ENCODE data around the gene OSBPL1A. TPM values are rescaled to one million over a fixed set of nuclear protein-coding genes. Genes with fewer than 3 reads are reported as not detected.

OSBPL1A gene
- total and polyA plus RNA-seq, 3 donors from 2014 or later: 32.0 to 45.0 (median 43.8) TPM

GRCh38 chr18:24270358-24270936 lies 127.2 kb downstream of the OSBPL1A start:
- intact Hi-C loops (cut with DNase I; ENCODE audit: low total_unique reads): no loop called here
- peak overlapping the region; percentile 65 to 75 for H3K4me3 ChIP-seq
- no peaks in the 10 kb centered on the region for H3K9me3 ChIP-seq
- TF ChIP-seq POLR2A (IDR thresholded peaks at IDR 0.05): no peak
- TF ChIP-seq, protein P1, sequence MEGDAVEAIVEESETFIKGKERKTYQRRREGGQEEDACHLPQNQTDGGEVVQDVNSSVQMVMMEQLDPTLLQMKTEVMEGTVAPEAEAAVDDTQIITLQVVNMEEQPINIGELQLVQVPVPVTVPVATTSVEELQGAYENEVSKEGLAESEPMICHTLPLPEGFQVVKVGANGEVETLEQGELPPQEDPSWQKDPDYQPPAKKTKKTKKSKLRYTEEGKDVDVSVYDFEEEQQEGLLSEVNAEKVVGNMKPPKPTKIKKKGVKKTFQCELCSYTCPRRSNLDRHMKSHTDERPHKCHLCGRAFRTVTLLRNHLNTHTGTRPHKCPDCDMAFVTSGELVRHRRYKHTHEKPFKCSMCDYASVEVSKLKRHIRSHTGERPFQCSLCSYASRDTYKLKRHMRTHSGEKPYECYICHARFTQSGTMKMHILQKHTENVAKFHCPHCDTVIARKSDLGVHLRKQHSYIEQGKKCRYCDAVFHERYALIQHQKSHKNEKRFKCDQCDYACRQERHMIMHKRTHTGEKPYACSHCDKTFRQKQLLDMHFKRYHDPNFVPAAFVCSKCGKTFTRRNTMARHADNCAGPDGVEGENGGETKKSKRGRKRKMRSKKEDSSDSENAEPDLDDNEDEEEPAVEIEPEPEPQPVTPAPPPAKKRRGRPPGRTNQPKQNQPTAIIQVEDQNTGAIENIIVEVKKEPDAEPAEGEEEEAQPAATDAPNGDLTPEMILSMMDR (IDR thresholded peaks at IDR 0.05): no peak
- DNase-seq: no peak
- peaks cover 3% of the 10 kb centered on the region for H3K4me1 ChIP-seq
- H3K27me3 ChIP-seq: no peaks in the 10 kb centered on the region
- 13 to 16% methylated on average over 4 of the region's 4 CpGs for WGBS, 2 donors
- H3K36me3 ChIP-seq (ENCODE audit: low read depth, missing control alignments): no peaks in the 10 kb centered on the region
- H3K27ac ChIP-seq: peak overlapping the region; percentile 83 to 91

DNA sequence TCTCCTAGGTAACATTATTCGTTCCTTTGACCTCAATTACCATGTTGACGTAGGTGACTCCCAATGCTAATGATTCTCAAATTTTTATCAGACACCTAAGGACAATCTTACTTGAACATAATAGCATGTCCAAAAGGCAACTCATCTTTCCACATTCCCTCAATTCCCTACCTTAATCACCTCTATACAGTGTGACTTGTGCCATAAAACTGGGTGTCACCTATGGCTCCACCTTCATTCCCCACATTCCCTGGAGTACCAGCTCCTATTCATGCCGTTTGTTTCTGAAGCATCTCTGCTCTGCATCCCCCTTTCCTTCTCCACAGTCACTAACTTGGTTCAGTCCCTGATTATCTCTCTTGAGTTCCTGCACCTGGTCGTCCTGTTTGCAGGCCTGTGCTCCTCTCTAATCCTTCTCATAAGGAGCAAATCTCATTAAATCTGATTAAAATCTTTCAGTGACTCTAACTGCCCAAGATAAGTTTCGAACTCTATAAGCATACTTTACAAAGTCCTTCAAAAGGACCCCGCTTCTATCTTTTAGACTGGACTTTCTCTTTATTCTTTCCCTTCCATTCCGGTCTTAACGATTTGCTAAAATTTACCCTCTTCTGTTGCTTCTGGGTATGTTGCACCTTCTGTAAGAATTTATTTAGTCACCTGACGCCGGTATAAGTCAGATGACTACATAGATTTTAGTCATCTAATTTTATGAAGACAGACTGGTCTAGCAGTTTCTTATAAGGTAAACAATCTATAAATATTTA lies 128.7 kb downstream of the OSBPL1A start:
- H3K36me3 ChIP-seq (ENCODE audit: low read depth, missing control alignments): no peaks in the 10 kb centered on the region
- intact Hi-C loops (cut with DNase I; ENCODE audit: low total_unique reads): no loop called here
- TF ChIP-seq, protein P1 (IDR thresholded peaks at IDR 0.05): no peak
- no peak for TF ChIP-seq POLR2A (IDR thresholded peaks at IDR 0.05)
- WGBS, 2 donors: 85 to 87% methylated on average over 10 of the region's 10 CpGs
- H3K9me3 ChIP-seq: no peaks in the 10 kb centered on the region
- H3K4me1 ChIP-seq: peaks cover 3% of the 10 kb centered on the region
- H3K4me3 ChIP-seq: no peak overlapping the region
- no peak overlapping the region for H3K27ac ChIP-seq
- no peak for DNase-seq
- no peaks in the 10 kb centered on the region for H3K27me3 ChIP-seq

GRCh38 chr18:24267878-24268277 lies 129.7 kb downstream of the OSBPL1A start:
- Histone ChIP-seq H3K27me3 (no peaks in the 10 kb centered on the region), H3K9me3 (no peaks in the 10 kb centered on the region), H3K27ac (no peak overlapping the region), H3K4me1 (peaks cover 3% of the 10 kb centered on the region), H3K36me3 (ENCODE audit: low read depth, missing control alignments) (no peaks in the 10 kb centered on the region), H3K4me3 (no peak overlapping the region)
- intact Hi-C loops (cut with DNase I; ENCODE audit: low total_unique reads): no loop called here
- WGBS, 2 donors: 93 to 97% methylated on average over 1 of the region's 1 CpG
- no peak for DNase-seq
- no peak for TF ChIP-seq POLR2A (IDR thresholded peaks at IDR 0.05)

DNA sequence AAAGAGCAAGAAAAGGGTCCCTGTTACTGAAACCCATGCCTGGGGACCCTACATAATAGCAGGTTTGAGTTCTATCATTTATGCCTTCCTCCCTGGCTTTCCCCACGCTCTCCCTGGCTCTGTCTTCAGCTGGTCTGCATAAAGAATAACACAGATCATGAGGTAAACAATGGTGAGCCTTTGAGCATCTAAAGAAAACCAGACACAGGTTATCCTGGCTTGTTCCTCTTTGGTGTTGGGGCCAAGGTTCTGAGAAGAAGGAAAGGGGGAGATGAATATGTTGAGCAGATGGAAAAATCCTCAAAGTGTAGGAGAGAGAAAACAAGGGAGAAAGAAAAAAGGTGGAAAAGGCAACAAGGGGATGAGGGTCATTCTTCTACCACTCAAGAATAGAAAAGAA lies 131.5 kb downstream of the OSBPL1A start:
- H3K27me3 ChIP-seq: no peaks in the 10 kb centered on the region
- intact Hi-C loops (cut with DNase I; ENCODE audit: low total_unique reads): no loop called here
- 67 to 81% methylated on average over 1 of the region's 1 CpG for WGBS, 2 donors
- DNase-seq: no peak
- no peak overlapping the region for H3K4me3 ChIP-seq
- no peak overlapping the region for H3K27ac ChIP-seq
- TF ChIP-seq, protein P1 (IDR thresholded peaks at IDR 0.05): no peak
- no peak for TF ChIP-seq POLR2A (IDR thresholded peaks at IDR 0.05)
- peaks cover 3% of the 10 kb centered on the region for H3K4me1 ChIP-seq
- H3K9me3 ChIP-seq: no peaks in the 10 kb centered on the region
- H3K36me3 ChIP-seq (ENCODE audit: low read depth, missing control alignments): no peaks in the 10 kb centered on the region

GRCh38 chr18:24265502-24266064 lies 132.0 kb downstream of the OSBPL1A start:
- Histone ChIP-seq H3K27ac (no peak overlapping the region), H3K9me3 (no peaks in the 10 kb centered on the region), H3K36me3 (ENCODE audit: low read depth, missing control alignments) (no peaks in the 10 kb centered on the region), H3K4me1 (peaks cover 3% of the 10 kb centered on the region), H3K27me3 (no peaks in the 10 kb centered on the region), H3K4me3 (no peak overlapping the region)
- no peak for DNase-seq
- TF ChIP-seq, protein P1 (IDR thresholded peaks at IDR 0.05): no peak
- no peak for TF ChIP-seq POLR2A (IDR thresholded peaks at IDR 0.05)
- 70 to 83% methylated on average over 4 of the region's 4 CpGs for WGBS, 2 donors
- intact Hi-C loops (cut with DNase I; ENCODE audit: low total_unique reads): no loop called here
